A549 (cell line): ENCODE results near the gene ZNF511. TPM values are rescaled to one million over a fixed set of nuclear protein-coding genes. Genes with fewer than 3 reads are reported as not detected.

Source experiments
- ATAC-seq, 2 experiments: fragments of 200-7000 bp in 1 of 2; fragments of >200 bp in 1 of 2; cut with Nextera tagmentation in 1 of 2; cut with Tn5 transposase in 1 of 2; 3 replicates each; pipeline versions ENCODE4 v1.8.0 to v1.9.1; 2018 to 2020; ENCODE audit warnings: mild to moderate bottlenecking in 1 of 2, moderate library complexity in 1 of 2
- CTCF ChIA-PET: fragments of 300-600 bp; sonication (Branson Sonifier 250); formaldehyde crosslinking; extraction: SDS; loops from one replicate; lab custom pipeline; 2021; ENCODE audit warnings: antibody characterized with exemption, inconsistent platforms; lab: Yijun Ruan, JAX
- POLR2A ChIA-PET: fragments of 350-600 bp; formaldehyde crosslinking; extraction: SDS; loops from one replicate; lab custom pipeline; 2021; ENCODE audit warnings: antibody characterized with exemption, inconsistent platforms; lab: Yijun Ruan, JAX
- DNase-seq, 2 experiments: peaks; one replicate each; pipeline versions ENCODE4 v3.0.0 to v3.0.0-alpha.2; 2011 to 2016; ENCODE audit warnings: low read depth in 1 of 2, low spot score in 1 of 2
- FAIRE-seq: peaks from 2 replicates; lab custom pipeline; 2011; peaks lifted over from hg19 to GRCh38; lab: Jason Lieb, UNC
- H3K27ac ChIP-seq, 2 experiments: fragments of >200 bp; sonication (Bioruptor Twin); formaldehyde crosslinking; 3 replicates each; pipeline ENCODE4 v1.5.1; 2016 to 2017
- H3K4me1 ChIP-seq: fragments of >200 bp; sonication (Bioruptor Twin); formaldehyde crosslinking; 3 replicates; pipeline ENCODE4 v1.6.1; 2016
- H3K4me2 ChIP-seq: fragments of >200 bp; sonication (Bioruptor Twin); formaldehyde crosslinking; 3 replicates; pipeline ENCODE4 v1.6.1; 2016
- H3K4me3 ChIP-seq: fragments of >200 bp; sonication (Bioruptor Twin); formaldehyde crosslinking; 3 replicates; pipeline ENCODE4 v1.5.1; 2016
- H3K9me3 ChIP-seq: fragments of >200 bp; sonication (Bioruptor Twin); formaldehyde crosslinking; 3 replicates; pipeline ENCODE4 v1.6.1; 2016
- BCL3 ChIP-seq: fragments of >200 bp; sonication (Bioruptor Twin); formaldehyde crosslinking; IDR thresholded peaks from 3 replicates; pipeline ENCODE4 v1.6.1; 2016
- CEBPB ChIP-seq, 2 experiments: fragments of >200 bp in 1 of 2; sonication (Bioruptor Twin) in 1 of 2; formaldehyde crosslinking in 1 of 2; IDR thresholded peaks; 2 replicates each; pipeline ENCODE4 v1.6.1; 2012 to 2016
- CHD4 ChIP-seq: fragments of 200-600 bp; sonication (generic); IDR thresholded peaks from 2 replicates; pipeline ENCODE4 v1.6.1; 2016; ENCODE audit warnings: antibody characterized with exemption, mild to moderate bottlenecking, borderline replicate concordance
- ESRRA ChIP-seq: fragments of 150-350 bp; IDR thresholded peaks from 2 replicates; pipeline ENCODE4 v1.6.1; 2014; ENCODE audit warnings: mild to moderate bottlenecking, low read length, borderline replicate concordance
- FOSB ChIP-seq: fragments of 250-450 bp; sonication (Bioruptor Pico); IDR thresholded peaks from 2 replicates; pipeline ENCODE4 v1.5.0; 2020; ENCODE audit warnings: mild to moderate bottlenecking, moderate library complexity
- HDAC2 ChIP-seq: fragments of 200-600 bp; sonication (generic); IDR thresholded peaks from 2 replicates; pipeline ENCODE4 v1.6.1; 2016
- HEYL ChIP-seq: fragments of 250-450 bp; sonication (Bioruptor Pico); IDR thresholded peaks from 2 replicates; pipeline ENCODE4 v1.8.0; 2021; ENCODE audit warnings: mild to moderate bottlenecking, moderate library complexity
- HOXB13 ChIP-seq: fragments of 250-450 bp; sonication (Bioruptor Pico); IDR thresholded peaks from 2 replicates; pipeline ENCODE4 v1.5.0; 2020; ENCODE audit warnings: low read depth, mild to moderate bottlenecking, moderate library complexity
- JUNB ChIP-seq: fragments of >200 bp; sonication (Bioruptor Twin); formaldehyde crosslinking; IDR thresholded peaks from 2 replicates; pipeline ENCODE4 v1.6.1; 2016
- KDM1A ChIP-seq: fragments of 200-600 bp; sonication (generic); IDR thresholded peaks from 2 replicates; pipeline ENCODE4 v1.6.1; 2016; ENCODE audit warnings: low read depth, mild to moderate bottlenecking
- MAZ ChIP-seq: fragments of 150-350 bp; IDR thresholded peaks from 2 replicates; pipeline ENCODE4 v1.6.1; 2014; ENCODE audit warnings: antibody characterized with exemption, low read depth, low read length, borderline replicate concordance
- SREBF2 ChIP-seq: fragments of 450-650 bp; IDR thresholded peaks from 2 replicates; pipeline ENCODE4 v1.6.1; 2014; ENCODE audit warnings: mild to moderate bottlenecking, moderate library complexity
- TFCP2L1 ChIP-seq: fragments of 250-450 bp; sonication (Bioruptor Pico); IDR thresholded peaks from 2 replicates; pipeline ENCODE4 v1.5.0; 2021; ENCODE audit warnings: mild to moderate bottlenecking
- WGBS: methylation state at CpG from one replicate; pipeline ENCODE4 v1.1.6; 2017; ENCODE audit errors: missing lambda C conversion rate; 5-methylcytosine and 5-hydroxymethylcytosine counted together
- polyA plus RNA-seq, 4 experiments: library from polyadenylated mRNA; depleted of rRNA in 3 of 4; stranded (reverse); fragments of >200 nt; fragmentation: RNase III in 1 of 4; extraction: RNeasy Plus Mini Kit Qiagen cat#74134 plus additional on column Dnase treatment in 1 of 4; gene quantifications; 2 replicates in 3 of 4; 3 replicates in 1 of 4; pipeline ENCODE4 v1.2.3, GENCODE V29; 2011 to 2017
- TF ChIP-seq, protein P1 (sequence below): fragments of 250-450 bp; sonication (Bioruptor Pico); IDR thresholded peaks from 2 replicates; pipeline ENCODE4 v1.5.0; 2021; ENCODE audit warnings: mild to moderate bottlenecking, moderate library complexity, borderline replicate concordance
- TF ChIP-seq, protein P2 (sequence below): fragments of 250-450 bp; sonication (Bioruptor Pico); IDR thresholded peaks from 2 replicates; pipeline ENCODE4 v1.5.0; 2020; ENCODE audit warnings: low read depth, mild to moderate bottlenecking, moderate library complexity
- TF ChIP-seq, protein P3 (sequence below): IDR thresholded peaks from 2 replicates; pipeline ENCODE4 v1.6.1; 2012

Gene ZNF511
- polyA plus RNA-seq, 2 of the 4 experiments (the other 2 are of a cell fraction), result 40.2 to 43.6 TPM

DNA sequence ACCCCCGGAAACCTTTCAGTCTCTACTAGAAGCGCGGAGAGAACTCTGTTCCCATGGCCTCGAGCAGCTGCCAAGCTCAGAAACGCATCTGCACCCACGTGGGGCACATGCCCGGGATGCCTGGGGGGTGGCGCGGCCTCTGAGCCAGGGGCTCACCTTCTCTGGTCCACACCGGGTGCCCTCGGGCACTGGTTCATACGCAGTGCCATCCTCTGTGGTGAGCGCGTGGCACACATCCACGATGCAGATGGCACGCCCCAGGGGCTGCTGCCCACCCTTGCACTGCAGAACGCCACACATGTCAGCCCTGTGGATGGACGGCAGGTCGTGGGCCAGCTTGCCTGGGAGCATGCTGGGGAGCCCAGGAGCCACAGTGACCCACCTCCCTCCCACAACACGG is 38.5 kb upstream of the ZNF511 start:
- DNase-seq, result no peak
- H3K27ac ChIP-seq, result no peak overlapping the region
- CTCF ChIA-PET, result interaction anchor here (1.7 to 3.1 kb wide), 2 partner anchors 13 to 37 kb away, joined by 3 to 9 read pairs; no protein-coding TSS in a partner anchor
- H3K4me2 ChIP-seq, result no peak overlapping the region
- H3K9me3 ChIP-seq, result no peaks in the 10 kb centered on the region
- POLR2A ChIA-PET, result no interaction called here
- FAIRE-seq, result no peak
- H3K4me3 ChIP-seq, result no peak overlapping the region
- peaks cover 7% of the 10 kb centered on the region; the same call in 2 of the 3 replicates for H3K4me1 ChIP-seq
- WGBS, result 84% methylated on average over 13 of the region's 20 CpGs
- TF ChIP-seq ESRRA, result no peak
- TF ChIP-seq JUNB, result no peak
- no peak for TF ChIP-seq TFCP2L1
- no peak for ATAC-seq

- H3K4me2 ChIP-seq, result no peak overlapping the region
- H3K4me1 ChIP-seq, result peaks cover under 1% of the 10 kb centered on the region; the same call in 1 of the 3 replicates
- no peak overlapping the region for H3K4me3 ChIP-seq
- ChIA-PET POLR2A (no interaction called here), CTCF (interaction anchor here (0.8 to 3.1 kb wide), 5 partner anchors 8 to 37 kb away, joined by 3 to 9 read pairs (median 3); no protein-coding TSS in a partner anchor)
- DNase-seq (no peak), ATAC-seq (no peak), FAIRE-seq (no peak)
- WGBS, result no CpG with 5 or more reads among the region's 19 CpGs
- TF ChIP-seq HDAC2, result no peak
- TF ChIP-seq, protein P1, sequence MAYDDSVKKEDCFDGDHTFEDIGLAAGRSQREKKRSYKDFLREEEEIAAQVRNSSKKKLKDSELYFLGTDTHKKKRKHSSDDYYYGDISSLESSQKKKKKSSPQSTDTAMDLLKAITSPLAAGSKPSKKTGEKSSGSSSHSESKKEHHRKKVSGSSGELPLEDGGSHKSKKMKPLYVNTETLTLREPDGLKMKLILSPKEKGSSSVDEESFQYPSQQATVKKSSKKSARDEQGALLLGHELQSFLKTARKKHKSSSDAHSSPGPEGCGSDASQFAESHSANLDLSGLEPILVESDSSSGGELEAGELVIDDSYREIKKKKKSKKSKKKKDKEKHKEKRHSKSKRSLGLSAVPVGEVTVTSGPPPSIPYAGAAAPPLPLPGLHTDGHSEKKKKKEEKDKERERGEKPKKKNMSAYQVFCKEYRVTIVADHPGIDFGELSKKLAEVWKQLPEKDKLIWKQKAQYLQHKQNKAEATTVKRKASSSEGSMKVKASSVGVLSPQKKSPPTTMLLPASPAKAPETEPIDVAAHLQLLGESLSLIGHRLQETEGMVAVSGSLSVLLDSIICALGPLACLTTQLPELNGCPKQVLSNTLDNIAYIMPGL (CRISPR knock-in tag), result no peak
- TF ChIP-seq CEBPB (IDR thresholded peaks at IDR 0.05), result no peak
- TF ChIP-seq HEYL (CRISPR knock-in tag), result no peak
- H3K27ac ChIP-seq, result no peak overlapping the region
- no peaks in the 10 kb centered on the region for H3K9me3 ChIP-seq
These were observed 37.9 kb upstream of the ZNF511 start for GRCh38 chr10:133270773-133271297.

DNA sequence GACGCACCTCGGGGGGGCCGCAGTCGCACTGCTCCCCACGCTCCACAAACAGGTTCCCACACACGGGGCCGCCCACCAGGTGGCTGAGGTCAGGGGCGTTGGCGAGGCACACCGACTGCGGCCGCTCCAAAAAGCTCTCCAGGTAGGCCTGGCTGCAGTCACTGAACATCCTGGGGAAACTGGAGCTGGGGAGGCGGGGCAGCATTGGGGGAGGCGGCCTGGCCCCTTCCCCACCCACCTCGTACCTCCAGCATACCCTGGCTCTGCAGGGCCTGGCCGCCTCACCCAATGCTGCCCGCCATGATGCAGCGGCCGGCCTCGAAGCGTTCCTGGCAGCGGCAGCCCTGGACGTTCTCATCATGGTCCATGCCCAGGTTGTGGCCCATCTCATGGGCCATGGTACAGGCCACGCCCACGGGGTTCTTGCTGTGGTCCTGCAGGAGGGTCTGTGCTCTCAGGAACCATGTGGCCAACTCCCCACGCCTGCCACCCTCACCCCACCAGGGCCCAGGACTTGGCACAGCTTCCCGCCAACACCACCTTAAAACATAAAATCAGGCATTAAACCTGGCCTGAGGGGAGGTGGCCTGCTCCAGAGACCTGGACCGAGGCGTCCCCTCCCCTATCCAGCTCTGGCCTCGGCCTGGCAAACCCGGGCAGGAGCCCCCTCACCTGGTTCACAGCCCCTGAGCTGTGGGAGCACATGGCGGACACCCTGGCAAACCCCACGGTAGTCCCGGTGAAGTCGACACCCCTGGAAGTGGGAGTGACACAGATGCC is 37.0 kb upstream of the ZNF511 start:
- no peak for TF ChIP-seq KDM1A
- TF ChIP-seq CHD4, result no peak
- TF ChIP-seq, protein P1 (CRISPR knock-in tag), result no peak
- Histone ChIP-seq H3K27ac (no peak overlapping the region), H3K9me3 (no peaks in the 10 kb centered on the region), H3K4me2 (no peak overlapping the region), H3K4me3 (no peak overlapping the region), H3K4me1 (no peaks in the 10 kb centered on the region)
- ATAC-seq (no peak), FAIRE-seq (no peak), DNase-seq (no peak)
- ChIA-PET POLR2A (no interaction called here), CTCF (interaction anchor here (0.8 to 2.1 kb wide), 3 partner anchors 9 to 14 kb away, joined by 3 to 9 read pairs (median 3); no protein-coding TSS in a partner anchor)
- WGBS, result 66% methylated on average over 20 of the region's 35 CpGs

GRCh38 chr10:133272301-133272963 is 36.3 kb upstream of the ZNF511 start:
- ChIA-PET CTCF (interaction anchor here (1.5 to 2.1 kb wide), 2 partner anchors 9 to 15 kb away, joined by 3 to 9 read pairs; no protein-coding TSS in a partner anchor), POLR2A (no interaction called here)
- H3K4me1 ChIP-seq, result no peaks in the 10 kb centered on the region
- WGBS, result 84% methylated on average over 18 of the region's 29 CpGs
- no peak overlapping the region for H3K4me2 ChIP-seq
- TF ChIP-seq BCL3 (no peak), FOSB (CRISPR knock-in tag) (no peak), HOXB13 (CRISPR knock-in tag) (no peak), TFCP2L1 (no peak), MAZ (no peak), SREBF2 (no peak)
- TF ChIP-seq, protein P2, sequence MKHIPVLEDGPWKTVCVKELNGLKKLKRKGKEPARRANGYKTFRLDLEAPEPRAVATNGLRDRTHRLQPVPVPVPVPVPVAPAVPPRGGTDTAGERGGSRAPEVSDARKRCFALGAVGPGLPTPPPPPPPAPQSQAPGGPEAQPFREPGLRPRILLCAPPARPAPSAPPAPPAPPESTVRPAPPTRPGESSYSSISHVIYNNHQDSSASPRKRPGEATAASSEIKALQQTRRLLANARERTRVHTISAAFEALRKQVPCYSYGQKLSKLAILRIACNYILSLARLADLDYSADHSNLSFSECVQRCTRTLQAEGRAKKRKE (CRISPR knock-in tag), result no peak
- TF ChIP-seq, protein P3, sequence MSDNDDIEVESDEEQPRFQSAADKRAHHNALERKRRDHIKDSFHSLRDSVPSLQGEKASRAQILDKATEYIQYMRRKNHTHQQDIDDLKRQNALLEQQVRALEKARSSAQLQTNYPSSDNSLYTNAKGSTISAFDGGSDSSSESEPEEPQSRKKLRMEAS, result no peak
- no peaks in the 10 kb centered on the region for H3K9me3 ChIP-seq
- no peak overlapping the region for H3K27ac ChIP-seq
- DNase-seq (no peak), ATAC-seq (no peak), FAIRE-seq (no peak)
- no peak overlapping the region for H3K4me3 ChIP-seq
